ENCODE measurements around the gene PCCA.

GRCh38 chr13:100476963-100477362 is 388.1 kb downstream of the PCCA start:
- TF ChIP-seq MAX (IDR thresholded peaks at IDR 0.05; ENCODE audit: insufficient read depth, insufficient read length) (no peak), EZH2 (IDR thresholded peaks at IDR 0.05; ENCODE audit: borderline replicate concordance, low read depth, low read length, severe bottlenecking) (no peak), POLR2A (IDR thresholded peaks at IDR 0.05; ENCODE audit: low read depth, low read length) (no peak), MYC (IDR thresholded peaks at IDR 0.05; ENCODE audit: low read depth, low read length) (no peak), POLR2AphosphoS5 (IDR thresholded peaks at IDR 0.05; ENCODE audit: insufficient read depth, low read depth, low read length) (no peak)
- TF ChIP-seq, protein P1, sequence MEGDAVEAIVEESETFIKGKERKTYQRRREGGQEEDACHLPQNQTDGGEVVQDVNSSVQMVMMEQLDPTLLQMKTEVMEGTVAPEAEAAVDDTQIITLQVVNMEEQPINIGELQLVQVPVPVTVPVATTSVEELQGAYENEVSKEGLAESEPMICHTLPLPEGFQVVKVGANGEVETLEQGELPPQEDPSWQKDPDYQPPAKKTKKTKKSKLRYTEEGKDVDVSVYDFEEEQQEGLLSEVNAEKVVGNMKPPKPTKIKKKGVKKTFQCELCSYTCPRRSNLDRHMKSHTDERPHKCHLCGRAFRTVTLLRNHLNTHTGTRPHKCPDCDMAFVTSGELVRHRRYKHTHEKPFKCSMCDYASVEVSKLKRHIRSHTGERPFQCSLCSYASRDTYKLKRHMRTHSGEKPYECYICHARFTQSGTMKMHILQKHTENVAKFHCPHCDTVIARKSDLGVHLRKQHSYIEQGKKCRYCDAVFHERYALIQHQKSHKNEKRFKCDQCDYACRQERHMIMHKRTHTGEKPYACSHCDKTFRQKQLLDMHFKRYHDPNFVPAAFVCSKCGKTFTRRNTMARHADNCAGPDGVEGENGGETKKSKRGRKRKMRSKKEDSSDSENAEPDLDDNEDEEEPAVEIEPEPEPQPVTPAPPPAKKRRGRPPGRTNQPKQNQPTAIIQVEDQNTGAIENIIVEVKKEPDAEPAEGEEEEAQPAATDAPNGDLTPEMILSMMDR (IDR thresholded peaks at IDR 0.05; ENCODE audit: extremely low read depth in 1 of 2, insufficient read depth in 1 of 2, low read depth in 1 of 2, low read length in 2 of 2): no peak
